Uterus (tissue), 4 donors: ENCODE results near the gene ERC2. TPM values are rescaled to one million over a fixed set of nuclear protein-coding genes. Genes with fewer than 3 reads are reported as not detected.

Source experiments
- DNase-seq, 2 donors: peaks; one replicate each; pipeline ENCODE4 v3.0.0-alpha.2; 2019 to 2020
- H3K27ac ChIP-seq, 2 donors: fragments of 200-600 bp; sonication (generic); 1 replicate in 1 of 2; 2 replicates in 1 of 2; pipeline ENCODE4 v1.5.1; 2016 to 2018
- H3K27me3 ChIP-seq, 2 donors: fragments of 200-600 bp; sonication (generic); one replicate each; pipeline ENCODE4 v1.5.1; 2018 to 2019; ENCODE audit warnings: control low read depth in 1 of 2
- H3K36me3 ChIP-seq, 2 donors: fragments of 200-600 bp; sonication (generic); one replicate each; pipeline ENCODE4 v1.5.1; 2019; ENCODE audit warnings: control low read depth in 1 of 2
- H3K4me1 ChIP-seq, 2 donors: fragments of 200-600 bp; sonication (generic); one replicate each; pipeline ENCODE4 v1.5.1; 2018 to 2019; ENCODE audit warnings: control low read depth in 1 of 2
- H3K4me3 ChIP-seq, 2 donors: fragments of 200-600 bp; sonication (generic); 1 replicate in 1 of 2; 2 replicates in 1 of 2; pipeline ENCODE4 v1.5.1; 2018 to 2019; ENCODE audit warnings: mild to moderate bottlenecking in 1 of 2
- H3K9me3 ChIP-seq, 2 donors: fragments of 200-600 bp; sonication (generic); one replicate each; pipeline ENCODE4 v1.5.1; 2019; ENCODE audit warnings: control low read depth in 1 of 2
- CTCF ChIP-seq, 4 experiments: fragments of 200-600 bp in 2 of 4; fragments of 450-650 bp in 2 of 4; sonication (generic) in 2 of 4; IDR thresholded peaks; one replicate each; pipeline ENCODE4 v1.5.1; 2016 to 2019; ENCODE audit warnings: antibody characterized with exemption in 4 of 4, mild to moderate bottlenecking in 2 of 4, moderate library complexity in 1 of 4
- POLR2A ChIP-seq, 2 donors: fragments of 450-650 bp; IDR thresholded peaks; one replicate each; pipeline ENCODE4 v1.6.1; 2016; ENCODE audit warnings: antibody characterized with exemption in 2 of 2, mild to moderate bottlenecking in 1 of 2, moderate library complexity in 1 of 2
- intact Hi-C: fragments of 100-400 bp; cut with DNase I; formaldehyde crosslinking; loops from one replicate; pipeline ENCODE4 v1.15.1; 2023; ENCODE audit warnings: low total_unique reads
- total RNA-seq, 4 donors: library from RNA; depleted of rRNA in 3 of 4; stranded (reverse); fragments of >200 nt in 3 of 4; gene quantifications; one replicate each; pipeline versions ENCODE4 v1.1.0 to v1.2.4, GENCODE V29; 2014 to 2023
- donor health status: DM: yes; HTN: yes; CAD: no.

ERC2 gene
- total RNA-seq, 4 donors from 2014 or later, result 1.7 to 5.5 TPM; not detected in 2

- no peaks in the 10 kb centered on the region for H3K36me3 ChIP-seq
- H3K9me3 ChIP-seq, result no peaks in the 10 kb centered on the region
- H3K4me3 ChIP-seq, result no peak overlapping the region
- H3K4me1 ChIP-seq, result no peaks in the 10 kb centered on the region
- intact Hi-C loops, result no loop called here
- no peak for DNase-seq
- TF ChIP-seq CTCF (IDR thresholded peaks at IDR 0.05) (no peak), POLR2A (IDR thresholded peaks at IDR 0.05) (no peak)
- no peak overlapping the region for H3K27ac ChIP-seq
- no peaks in the 10 kb centered on the region for H3K27me3 ChIP-seq
Observed at GRCh38 chr3:56229311-56229710, 239.0 kb downstream of the ERC2 start.

- H3K9me3 ChIP-seq, result no peaks in the 10 kb centered on the region
- no peak for TF ChIP-seq POLR2A (IDR thresholded peaks at IDR 0.05)
- no peak for TF ChIP-seq CTCF (IDR thresholded peaks at IDR 0.05)
- intact Hi-C loops, result no loop called here
- DNase-seq, result no peak
- H3K36me3 ChIP-seq, result no peaks in the 10 kb centered on the region
- no peaks in the 10 kb centered on the region for H3K27me3 ChIP-seq
- H3K27ac ChIP-seq, result no peak overlapping the region
- no peak overlapping the region for H3K4me3 ChIP-seq
- H3K4me1 ChIP-seq, result no peaks in the 10 kb centered on the region
Observed at GRCh38 chr3:56222866-56223265, 245.4 kb downstream of the ERC2 start.

GRCh38 chr3:56219894-56220805, 248.1 kb downstream of the ERC2 start:
- TF ChIP-seq CTCF (IDR thresholded peaks at IDR 0.05), result no peak
- no peak for TF ChIP-seq POLR2A (IDR thresholded peaks at IDR 0.05)
- Histone ChIP-seq H3K27ac (no peak overlapping the region), H3K4me1 (no peaks in the 10 kb centered on the region), H3K9me3 (no peaks in the 10 kb centered on the region), H3K27me3 (no peaks in the 10 kb centered on the region), H3K4me3 (no peak overlapping the region), H3K36me3 (no peaks in the 10 kb centered on the region)
- intact Hi-C loops, result no loop called here
- no peak for DNase-seq

GRCh38 chr3:56209982-56210751, 258.1 kb downstream of the ERC2 start:
- Histone ChIP-seq H3K27me3 (no peaks in the 10 kb centered on the region), H3K4me3 (no peak overlapping the region), H3K9me3 (no peaks in the 10 kb centered on the region), H3K27ac (no peak overlapping the region), H3K4me1 (no peaks in the 10 kb centered on the region), H3K36me3 (no peaks in the 10 kb centered on the region)
- TF ChIP-seq CTCF (IDR thresholded peaks at IDR 0.05), result no peak
- no peak for TF ChIP-seq POLR2A (IDR thresholded peaks at IDR 0.05)
- no peak for DNase-seq
- intact Hi-C loops, result no loop called here

- no peak overlapping the region for H3K4me3 ChIP-seq
- H3K4me1 ChIP-seq, result no peaks in the 10 kb centered on the region
- intact Hi-C loops, result no loop called here
- H3K9me3 ChIP-seq, result no peaks in the 10 kb centered on the region
- no peaks in the 10 kb centered on the region for H3K36me3 ChIP-seq
- no peaks in the 10 kb centered on the region for H3K27me3 ChIP-seq
- H3K27ac ChIP-seq, result no peak overlapping the region
- TF ChIP-seq POLR2A (IDR thresholded peaks at IDR 0.05) (no peak), CTCF (IDR thresholded peaks at IDR 0.05) (no peak)
- no peak for DNase-seq
Observed at GRCh38 chr3:56207922-56208321, 260.3 kb downstream of the ERC2 start.
